GM19328 (cell line): ENCODE measurements around the gene CHDH.
A peak's percentile ranks its signal among the peaks of the same experiment; 100 is the strongest.

Experiments used
- ATAC-seq: cut with Tn5 transposase; IDR thresholded peaks from one replicate; pipeline ENCODE4 v1.9.1; 2021; ENCODE audit warnings: mild to moderate bottlenecking, moderate library complexity; ENCODE audit not compliant: unreplicated experiment

Gene CHDH

DNA sequence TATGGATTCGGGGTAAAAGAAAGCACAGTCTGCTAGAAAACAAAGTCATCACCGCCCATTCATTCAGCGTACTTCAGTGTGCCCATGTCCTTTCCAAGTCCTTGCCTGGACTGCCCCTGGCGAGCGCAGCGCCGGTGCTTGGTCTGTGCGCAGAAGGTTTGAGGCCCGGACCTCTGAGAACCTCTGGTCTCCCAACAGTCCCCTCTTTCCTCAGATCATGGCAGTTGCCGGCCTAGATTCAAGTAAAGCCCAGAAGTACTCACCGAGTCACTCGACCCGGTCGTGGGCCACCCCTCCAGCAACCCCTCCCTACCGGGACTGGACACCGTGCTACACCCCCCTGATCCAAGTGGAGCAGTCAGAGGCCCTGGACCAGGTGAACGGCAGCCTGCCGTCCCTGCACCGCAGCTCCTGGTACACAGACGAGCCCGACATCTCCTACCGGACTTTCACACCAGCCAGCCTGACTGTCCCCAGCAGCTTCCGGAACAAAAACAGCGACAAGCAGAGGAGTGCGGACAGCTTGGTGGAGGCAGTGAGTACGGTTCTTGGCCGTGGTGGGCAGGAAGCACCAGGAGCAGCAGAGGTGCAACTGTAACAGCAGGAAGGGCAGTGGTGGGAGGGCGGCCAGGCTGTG lies 36.3 kb downstream of the CHDH start:
- no peak for ATAC-seq

DNA sequence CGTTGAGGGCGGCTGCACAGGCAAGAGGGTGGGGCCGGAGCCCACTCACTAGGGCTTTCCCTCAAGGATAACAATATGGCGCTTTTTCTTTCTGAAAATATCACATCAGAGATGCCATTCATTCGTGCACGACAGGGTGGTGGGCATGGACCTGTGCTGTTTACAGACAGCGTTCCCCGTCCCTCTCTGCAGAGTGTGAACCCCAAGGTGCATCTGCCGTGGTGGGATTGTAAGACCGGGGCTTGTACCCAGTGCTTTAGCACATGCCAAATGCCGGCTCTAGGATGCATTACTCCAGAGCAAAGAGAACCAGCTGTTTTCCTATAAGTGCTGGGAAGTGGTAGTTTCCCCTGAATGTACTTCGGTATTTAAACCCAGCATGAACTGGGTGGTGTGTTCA lies 37.0 kb downstream of the CHDH start:
- ATAC-seq: no peak

DNA sequence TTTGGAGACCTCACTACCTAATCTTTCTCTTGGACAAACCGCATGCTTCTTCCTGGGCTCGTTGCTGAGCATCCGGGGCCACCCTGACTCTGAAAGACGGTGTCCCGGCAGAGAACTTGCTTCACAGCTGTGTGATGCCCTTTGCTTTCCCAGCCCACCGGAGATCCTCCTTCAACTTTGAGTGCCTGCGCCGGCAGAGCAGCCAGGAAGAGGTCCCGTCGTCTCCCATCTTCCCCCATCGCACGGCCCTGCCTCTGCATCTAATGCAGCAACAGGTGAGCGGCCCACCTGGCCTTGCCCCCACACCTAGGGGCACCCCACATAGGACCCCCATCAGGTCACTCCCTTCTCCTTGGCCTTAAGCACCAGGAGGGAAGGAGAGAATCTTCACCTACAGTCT lies 37.7 kb downstream of the CHDH start:
- no peak for ATAC-seq

DNA sequence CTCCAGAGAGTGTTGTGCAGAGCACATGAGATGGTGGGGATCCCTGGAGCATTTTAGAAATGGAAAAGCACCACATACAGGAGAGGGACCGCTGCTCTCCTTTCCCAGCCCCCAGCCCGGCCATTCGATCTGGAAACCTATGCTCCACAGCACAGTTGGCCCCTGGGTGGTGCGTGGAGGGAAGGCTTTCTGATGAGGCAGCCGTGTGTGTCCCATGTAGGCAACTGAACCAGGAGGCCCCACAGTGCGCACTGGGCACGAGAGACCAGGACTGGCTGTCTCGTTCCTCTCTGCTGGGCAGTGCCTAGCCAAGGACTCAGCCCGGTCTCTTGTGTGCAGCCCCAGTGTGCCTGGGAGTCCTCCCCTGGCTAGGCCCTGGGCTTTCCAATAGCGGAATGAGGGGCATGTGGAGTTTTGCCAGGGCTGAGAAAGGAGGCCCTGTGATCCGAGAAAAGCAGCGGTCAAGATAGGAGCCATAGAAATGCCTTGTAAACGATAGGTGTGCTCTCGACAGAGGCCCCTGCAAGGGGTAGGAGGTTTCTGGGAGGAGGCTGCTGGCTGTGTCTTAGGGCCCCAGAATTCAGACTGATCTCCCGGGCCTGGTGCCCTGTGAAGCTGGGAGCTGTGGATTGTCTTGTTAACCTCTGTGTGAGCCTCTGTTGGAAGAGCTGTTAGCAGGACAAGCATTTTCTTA lies 39.0 kb downstream of the CHDH start:
- ATAC-seq: no peak

DNA sequence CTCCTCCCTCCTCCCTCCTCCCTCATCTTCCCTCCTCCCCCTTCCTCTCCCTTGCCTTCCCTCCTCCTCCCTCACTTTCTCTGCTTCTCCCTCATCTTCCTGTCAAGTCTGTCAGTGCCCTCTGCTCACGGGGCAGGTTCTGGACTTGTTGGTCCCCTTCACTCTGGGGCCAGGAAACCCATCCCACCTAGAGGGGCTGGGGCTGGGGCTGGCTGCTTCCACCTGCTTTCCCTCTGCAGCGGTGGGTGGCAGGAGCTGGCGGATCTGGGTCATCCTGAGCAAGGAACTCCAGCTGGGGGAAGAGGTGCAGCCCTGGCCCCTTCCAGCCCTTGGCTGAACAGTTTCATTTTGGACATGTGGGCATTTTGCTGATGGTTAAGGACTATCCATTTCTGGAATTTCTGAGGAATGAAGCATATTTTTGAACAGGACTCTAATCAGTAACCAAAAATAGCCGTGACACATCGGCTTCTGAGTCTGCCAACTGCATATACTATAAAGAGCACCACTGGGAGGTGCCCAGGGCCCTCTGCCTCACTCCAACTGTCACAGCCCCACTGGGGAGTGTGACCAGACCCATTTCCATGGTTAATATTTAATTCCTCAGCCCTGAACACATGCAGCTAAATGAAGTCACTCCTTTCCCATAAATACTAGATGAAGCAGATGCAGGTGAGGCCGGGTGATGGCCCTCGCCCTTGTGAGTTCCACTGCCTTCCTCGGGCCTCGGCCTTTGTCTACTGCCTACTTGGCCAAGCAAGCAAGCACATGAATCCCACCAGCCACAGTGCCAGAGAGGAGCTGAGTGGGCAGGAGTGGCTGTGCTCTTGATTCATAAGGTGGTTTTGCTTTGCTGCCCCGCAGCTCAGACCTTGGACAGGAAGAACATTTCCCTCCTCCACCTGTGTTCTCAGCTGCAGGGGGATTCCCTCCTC lies 39.8 kb downstream of the CHDH start:
- no peak for ATAC-seq

DNA sequence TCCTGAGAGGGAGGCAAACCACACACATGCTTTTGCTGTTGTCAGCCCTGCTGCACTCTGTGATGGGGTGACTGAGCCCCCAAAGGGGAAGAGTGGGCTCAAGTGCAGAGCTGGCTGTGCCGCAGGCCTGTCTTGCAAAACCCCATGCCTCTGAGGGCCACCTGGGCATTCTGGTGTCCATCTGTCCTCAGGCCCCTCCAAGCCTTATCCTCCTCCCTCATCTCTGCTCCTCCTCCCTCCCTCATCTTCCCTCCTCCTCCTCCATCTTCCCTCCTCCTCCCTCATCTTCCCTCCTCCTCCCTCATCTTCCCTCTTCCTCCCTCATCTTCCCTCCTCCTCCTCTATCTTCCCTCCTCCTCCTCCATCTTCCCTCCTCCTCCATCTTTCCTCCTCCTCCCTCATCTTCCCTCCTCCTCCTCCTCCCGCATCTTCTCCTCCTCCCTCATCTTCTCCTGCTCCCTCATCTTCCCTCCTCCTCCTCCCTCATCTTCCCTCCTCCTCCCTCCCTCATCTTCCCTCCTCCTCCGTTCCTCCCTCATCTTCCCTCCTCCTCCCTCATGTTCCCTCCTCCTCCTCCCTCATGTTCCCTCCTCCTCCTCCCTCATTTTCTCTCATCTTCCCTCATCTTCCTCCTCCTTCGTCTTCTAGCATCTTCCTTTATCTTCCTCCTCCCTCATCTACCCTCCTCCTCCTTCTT lies 40.6 kb downstream of the CHDH start:
- ATAC-seq: no peak

DNA sequence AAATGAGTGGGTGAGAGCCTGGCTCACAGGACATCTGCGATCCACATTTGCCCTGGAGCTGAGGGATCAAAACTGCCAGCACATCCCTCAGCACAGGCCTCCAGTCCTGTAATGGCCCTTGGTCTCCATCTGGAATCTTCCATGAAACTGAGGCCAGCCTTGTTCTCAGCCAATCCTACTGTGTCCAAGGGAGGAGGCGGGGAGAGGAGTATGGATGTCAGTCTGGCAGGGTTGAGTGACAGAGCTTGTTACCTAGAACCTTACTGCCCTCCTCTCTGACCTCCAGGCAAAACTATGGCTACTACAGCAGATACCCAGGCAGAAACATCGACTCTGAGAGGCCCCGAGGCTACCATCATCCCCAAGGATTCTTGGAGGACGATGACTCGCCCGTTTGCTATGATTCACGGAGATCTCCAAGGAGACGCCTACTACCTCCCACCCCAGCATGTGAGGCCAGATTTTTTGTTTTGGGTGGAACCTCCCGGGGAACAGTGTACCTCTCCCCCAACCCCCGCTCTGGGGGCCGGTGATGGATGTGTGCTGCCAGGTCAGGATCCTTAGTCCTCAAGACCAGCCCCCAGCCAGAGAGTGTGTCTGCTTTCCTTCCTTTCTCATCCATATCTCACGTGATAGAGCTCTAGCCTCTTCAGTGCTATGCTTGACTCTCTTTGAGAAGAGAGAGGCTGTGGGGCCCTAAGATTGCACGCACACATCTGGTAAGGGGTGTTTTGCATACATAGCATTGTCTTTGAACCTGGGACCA lies 41.3 kb downstream of the CHDH start:
- ATAC-seq: peak; percentile 61

DNA sequence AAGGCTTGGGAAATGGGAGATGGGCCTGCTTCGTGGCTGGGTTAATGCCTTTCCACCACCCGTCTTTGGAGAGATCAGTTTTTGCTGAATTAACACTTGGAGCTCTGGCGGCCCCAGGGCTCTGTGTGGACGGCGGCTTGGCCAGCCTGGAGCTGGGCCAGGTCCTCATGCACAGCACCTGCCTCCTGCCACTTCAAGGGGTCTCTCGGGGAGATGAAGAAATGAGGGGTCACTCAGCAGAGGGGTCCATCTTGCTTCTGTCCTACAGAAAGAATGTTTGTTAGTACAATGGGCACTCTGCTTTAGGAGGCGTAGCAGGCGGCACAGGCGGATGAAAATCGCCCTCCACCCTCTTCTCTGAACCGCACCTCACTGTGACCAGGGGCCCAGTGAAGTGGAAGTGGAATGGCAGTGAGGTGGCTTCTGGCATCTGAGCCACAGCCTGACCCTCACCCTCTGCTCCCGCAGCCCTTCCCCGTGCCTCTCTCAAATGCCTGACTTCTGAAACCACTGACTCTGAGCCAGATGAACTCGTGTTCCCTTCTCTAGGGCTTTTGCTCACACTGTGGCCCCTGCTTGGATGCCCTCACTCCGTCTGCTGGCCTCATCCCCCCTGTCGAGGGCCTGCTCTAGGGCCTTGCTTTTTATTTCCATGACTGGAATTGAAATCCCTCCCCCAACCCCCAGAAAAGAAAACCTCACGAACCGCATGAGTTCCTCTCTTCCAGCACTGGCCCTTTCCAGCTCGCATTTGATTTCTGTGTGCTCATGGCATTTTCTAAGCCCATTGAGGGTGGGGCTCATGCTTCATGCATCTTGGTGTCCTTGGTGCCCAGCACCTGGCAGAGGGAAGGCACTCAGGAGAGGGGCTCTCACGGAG lies 42.2 kb downstream of the CHDH start:
- no peak for ATAC-seq

DNA sequence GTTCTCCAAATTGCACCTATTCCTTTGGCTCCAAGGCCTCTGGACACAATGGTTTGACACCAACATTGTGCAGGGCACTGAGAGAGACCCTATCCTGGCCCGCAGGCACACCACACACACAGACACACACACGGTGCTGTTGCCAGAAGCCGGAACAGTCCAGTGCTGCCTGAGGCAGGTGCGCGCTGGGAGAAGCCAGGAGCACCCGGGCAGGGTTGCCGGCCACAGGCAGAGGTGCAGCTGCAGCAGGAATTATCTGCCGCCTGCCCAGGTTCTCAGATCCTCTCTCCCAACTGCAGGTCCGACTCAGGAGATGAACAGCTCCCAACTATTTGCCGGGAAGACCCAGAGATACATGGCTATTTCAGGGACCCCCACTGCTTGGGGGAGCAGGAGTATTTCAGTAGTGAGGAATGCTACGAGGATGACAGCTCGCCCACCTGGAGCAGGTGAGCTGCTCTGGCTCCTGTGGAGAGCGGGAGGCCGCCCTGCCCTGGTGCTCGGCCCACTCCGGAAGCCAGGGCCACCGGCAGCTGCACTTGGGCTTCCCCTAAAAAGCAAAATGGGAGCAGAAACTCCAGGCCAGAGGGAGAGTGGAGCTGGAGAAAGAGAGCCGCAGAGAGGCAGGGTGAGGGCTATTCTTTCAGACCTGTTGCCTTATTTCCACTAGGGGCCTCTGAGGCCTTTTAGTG lies 42.9 kb downstream of the CHDH start:
- ATAC-seq: no peak

DNA sequence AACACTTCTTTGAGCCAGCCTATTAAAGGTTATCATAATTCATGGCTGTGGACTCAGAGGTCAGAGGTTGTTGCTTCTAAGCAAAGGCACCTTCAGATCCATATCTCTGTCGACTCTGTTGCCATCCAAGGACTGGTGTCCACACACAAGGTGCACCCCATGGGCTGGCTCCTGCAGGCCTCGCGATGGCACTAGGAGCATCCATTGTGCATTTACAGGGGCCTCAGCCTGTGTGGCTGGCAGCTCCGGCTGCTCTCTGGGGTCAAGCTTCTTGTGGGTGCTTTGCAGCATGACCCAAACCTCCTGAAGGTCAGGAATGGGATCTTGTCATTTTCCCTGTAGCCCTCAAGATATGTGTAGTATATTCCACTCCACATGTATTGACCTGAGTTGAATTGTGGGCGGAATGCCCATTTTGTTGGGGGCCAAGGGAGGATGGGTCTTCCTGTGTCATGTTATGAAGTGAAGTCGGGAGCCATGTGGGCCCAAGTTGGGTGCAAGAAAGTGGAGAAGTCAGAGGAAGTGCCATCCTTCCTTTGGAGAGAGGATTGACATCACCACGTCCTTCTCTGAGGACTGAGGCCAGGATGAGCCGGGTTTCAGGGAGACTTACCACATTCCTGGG lies 43.9 kb downstream of the CHDH start:
- ATAC-seq: no peak

DNA sequence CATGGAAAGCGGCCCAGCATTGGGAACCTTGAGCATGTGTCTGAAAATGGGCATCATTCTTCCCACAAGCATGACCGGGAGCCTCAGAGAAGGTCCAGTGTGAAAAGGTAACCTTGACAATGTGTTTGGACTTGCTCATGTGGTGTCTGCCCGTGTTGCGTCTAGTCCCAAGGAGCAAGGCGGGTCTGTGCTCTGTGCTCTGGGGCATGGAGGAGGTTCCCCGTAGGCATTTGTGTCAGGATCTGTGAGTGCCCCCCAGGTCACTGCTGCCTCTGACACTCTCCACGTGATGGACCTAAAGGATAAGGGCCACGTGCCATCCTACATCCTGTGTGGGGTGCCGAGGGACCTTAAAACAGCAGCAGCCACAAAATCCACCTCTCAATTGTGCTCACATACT lies 44.9 kb downstream of the CHDH start:
- ATAC-seq: no peak

DNA sequence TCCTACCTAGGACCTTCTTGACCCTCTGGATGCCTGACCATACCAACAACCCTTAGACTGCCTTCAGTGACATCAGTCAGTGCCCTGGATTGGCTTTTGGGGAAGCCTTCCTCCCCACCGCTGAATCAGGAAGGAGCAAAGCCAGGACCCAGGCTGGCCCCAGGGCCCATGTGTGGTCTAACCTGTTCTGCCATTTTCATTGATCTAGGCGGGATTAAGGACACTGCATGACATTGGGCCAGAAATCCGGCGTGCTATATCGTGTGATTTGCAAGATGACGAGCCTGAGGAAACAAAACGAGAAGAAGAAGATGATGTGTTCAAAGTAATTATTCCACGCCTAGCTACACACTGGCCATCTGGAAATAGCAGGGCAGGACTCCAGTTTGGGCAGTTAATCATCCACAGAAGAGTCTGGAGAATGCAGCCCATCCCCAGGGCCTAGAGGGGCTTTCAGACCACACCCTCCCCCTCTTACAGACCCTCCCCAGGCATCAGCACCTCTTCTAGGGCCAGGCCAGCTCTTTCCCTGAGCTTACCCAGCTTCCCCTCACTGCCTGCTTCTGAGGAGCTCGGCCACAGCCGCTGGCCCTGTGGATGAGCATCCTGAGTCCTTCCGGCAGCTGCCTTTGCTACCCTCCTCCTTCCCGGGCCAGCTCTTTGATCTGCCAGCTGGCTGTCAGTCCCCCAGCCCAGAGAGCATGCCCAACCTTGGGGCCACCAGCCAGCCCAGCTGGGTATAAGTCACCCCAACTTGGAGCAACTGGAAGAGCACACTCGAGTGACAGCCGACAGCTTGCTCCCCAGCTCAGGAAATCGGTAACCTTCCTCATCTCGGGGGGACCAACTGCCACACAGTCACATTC lies 45.9 kb downstream of the CHDH start:
- no peak for ATAC-seq

DNA sequence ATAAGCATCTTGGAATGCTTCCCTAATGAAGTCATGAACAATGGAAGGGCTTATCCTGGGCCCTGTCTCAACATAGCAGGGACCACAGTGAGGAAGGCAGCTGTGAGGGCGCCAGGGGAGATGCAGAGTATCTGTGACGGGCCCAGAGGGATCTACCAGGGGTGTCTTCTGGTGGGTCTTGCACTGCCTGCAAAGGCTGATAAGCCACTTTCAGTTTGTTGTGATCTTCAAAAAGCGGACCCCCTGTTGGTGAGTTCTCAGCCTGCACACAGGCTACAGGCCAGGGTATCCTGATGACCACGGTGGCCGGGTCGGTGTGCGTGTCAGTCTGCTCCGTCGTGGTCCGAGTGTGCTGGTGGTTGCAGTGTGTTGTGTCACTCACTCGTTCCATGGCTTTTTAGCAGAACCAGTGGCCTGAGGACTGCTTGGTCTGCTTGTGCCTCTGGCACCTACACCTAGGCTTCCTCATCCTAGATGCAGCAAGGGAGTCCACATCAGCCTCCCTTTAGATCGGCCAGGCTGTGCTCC lies 46.8 kb downstream of the CHDH start:
- no peak for ATAC-seq

DNA sequence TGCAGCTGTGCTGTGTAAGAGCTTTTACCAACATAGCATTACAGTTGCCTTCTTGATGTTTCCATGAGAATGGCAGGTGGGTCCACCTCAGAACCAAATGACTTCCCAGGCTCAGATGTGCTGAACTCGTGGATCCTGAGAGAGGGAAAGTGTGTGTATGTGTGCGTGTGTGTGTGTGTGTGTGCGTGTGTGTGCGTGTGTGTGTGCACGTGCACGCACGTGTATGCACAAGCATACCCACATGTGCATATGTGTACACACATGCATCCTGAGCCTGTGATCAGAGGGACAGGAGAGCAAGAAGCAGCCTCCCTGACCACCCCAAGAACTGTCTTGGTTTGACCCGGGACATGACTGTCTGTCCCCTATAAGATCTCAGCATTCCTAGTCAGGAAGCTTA lies 48.1 kb downstream of the CHDH start:
- no peak for ATAC-seq

DNA sequence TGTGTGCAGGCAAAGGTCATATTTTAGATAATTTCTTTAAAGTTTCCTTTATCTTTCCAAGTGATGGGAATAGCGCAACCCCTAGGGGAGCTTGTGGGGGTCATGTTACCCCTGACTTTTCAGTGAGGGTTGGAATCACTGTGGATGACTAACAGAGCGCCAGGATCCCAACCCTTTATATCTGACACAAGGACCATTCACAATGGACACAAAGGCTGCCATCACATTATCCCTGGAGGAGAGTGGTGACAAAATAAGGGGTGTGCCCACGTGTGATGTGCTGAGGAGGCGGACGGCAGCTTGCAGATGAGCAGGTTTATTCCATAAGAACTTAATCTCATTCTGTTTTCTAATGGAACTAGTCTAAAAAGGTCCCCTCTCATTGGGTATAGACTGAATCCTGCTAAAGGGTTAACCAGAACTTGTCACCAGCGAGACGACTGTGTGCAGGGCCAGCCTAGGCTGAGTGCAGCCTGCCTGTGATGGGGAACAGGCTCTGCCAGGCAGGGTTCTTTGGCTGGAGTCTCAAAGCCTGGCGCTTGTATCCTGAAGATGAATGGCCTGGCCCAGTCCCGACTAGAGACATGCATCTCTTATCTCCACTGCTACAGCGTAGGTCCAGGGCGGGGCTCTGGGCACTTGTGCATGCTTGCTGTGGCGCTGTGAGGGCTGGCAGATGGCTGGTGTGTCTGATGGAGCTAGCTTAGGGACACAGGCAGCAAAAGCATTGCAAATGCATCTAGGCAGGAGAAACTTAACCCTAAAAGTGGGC lies 50.2 kb downstream of the CHDH start:
- ATAC-seq: no peak

DNA sequence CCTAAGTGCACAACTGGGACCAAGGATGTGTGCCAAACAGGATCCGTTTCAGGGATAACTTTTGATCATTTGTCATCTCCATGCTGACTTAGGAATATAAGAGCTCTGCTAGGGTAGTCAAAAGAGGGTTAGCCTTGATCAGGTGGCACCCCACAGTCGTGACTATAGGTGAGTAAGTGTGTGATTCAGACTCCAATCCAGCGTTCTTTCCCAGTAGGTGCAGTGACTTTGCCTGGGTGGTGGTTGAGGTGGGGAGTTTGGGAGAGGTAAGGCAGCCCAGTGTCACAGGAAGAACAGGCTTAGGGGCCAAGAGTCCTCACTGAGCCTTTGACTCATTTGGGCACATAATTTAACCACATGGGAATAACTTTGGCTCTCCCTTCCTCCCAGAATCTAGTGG lies 51.0 kb downstream of the CHDH start:
- no peak for ATAC-seq

DNA sequence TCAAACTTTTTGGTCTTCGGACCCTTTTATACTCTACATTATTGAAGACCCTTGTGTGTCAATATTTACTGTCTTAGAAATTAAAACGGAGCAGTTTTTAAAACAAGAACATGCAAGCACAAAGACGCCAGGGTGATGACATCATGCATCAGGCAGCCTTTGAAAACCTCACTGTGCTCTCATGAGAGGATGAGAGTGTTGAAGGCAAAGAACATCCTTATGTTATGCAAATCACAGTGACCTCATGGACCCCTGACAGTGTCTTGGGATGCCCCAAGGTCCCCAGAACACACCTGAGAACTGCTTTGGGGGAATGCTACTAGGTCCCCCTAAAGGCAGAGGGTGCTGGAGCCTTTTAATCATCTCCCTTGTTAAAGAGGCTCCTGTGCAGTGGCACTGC lies 51.6 kb downstream of the CHDH start:
- no peak for ATAC-seq
